Heart left ventricle (tissue), 16 donors: ENCODE results near the gene GPRIN3. TPM values are rescaled to one million over a fixed set of nuclear protein-coding genes. Genes with fewer than 3 reads are reported as not detected.

Source experiments
- ATAC-seq, 4 donors: fragments of 200-7000 bp; cut with Tn5 transposase; one replicate each; pipeline ENCODE4 v1.9.1; 2020 to 2022; ENCODE audit warnings: moderate library complexity in 4 of 4, mild to moderate bottlenecking in 3 of 4, moderate number of reproducible peaks in 1 of 4
- DNase-seq, 5 donors: peaks; one replicate each; pipeline ENCODE4 v3.0.0-alpha.2; 2020
- H3K27ac ChIP-seq, 12 donors: fragments of 200-600 bp; sonication (generic) in 4 of 12; one replicate each; pipeline versions ENCODE4 v1.5.0 to v1.8.0; 2016 to 2022; ENCODE audit warnings: mild to moderate bottlenecking in 2 of 12
- H3K27me3 ChIP-seq, 9 donors: fragments of 200-600 bp; sonication (generic) in 2 of 9; one replicate each; pipeline versions ENCODE4 v1.5.1 to v1.8.0; 2016 to 2022; ENCODE audit warnings: mild to moderate bottlenecking in 3 of 9
- H3K36me3 ChIP-seq, 9 donors: fragments of 200-600 bp; sonication (generic) in 2 of 9; one replicate each; pipeline versions ENCODE4 v1.5.0 to v1.8.0; 2018 to 2022; ENCODE audit warnings: mild to moderate bottlenecking in 2 of 9
- H3K4me1 ChIP-seq, 12 donors: fragments of 200-600 bp; sonication (generic) in 4 of 12; one replicate each; pipeline versions ENCODE4 v1.5.0 to v1.8.0; 2016 to 2022; ENCODE audit warnings: mild to moderate bottlenecking in 3 of 12
- H3K4me3 ChIP-seq, 12 donors: fragments of 200-600 bp; sonication (generic) in 4 of 12; one replicate each; pipeline versions ENCODE4 v1.5.0 to v1.8.0; 2017 to 2022; ENCODE audit warnings: mild to moderate bottlenecking in 9 of 12, moderate library complexity in 4 of 12
- H3K9me3 ChIP-seq, 12 donors: fragments of 200-600 bp; sonication (generic) in 4 of 12; one replicate each; pipeline versions ENCODE4 v1.5.0 to v1.8.0; 2016 to 2022; ENCODE audit warnings: mild to moderate bottlenecking in 1 of 12
- POLR2A ChIP-seq, 2 donors: fragments of 450-650 bp; IDR thresholded peaks; one replicate each; pipeline ENCODE4 v1.6.1; 2017; ENCODE audit warnings: antibody characterized with exemption in 2 of 2, mild to moderate bottlenecking in 2 of 2, moderate library complexity in 2 of 2
- WGBS, 4 donors: extraction: QIAGEN DNeasy Blood & Tissue Kit in 2 of 4; methylation state at CpG; one replicate each; pipeline versions ENCODE4 v1.1.5 to v1.1.7; 2013 to 2018; 5-methylcytosine and 5-hydroxymethylcytosine counted together
- intact Hi-C, 10 donors: fragments of 100-400 bp; cut with DNase I; formaldehyde crosslinking; loops; one replicate each; pipeline versions ENCODE4 v1.11.1 to v1.14.2; 2022
- polyA plus RNA-seq, 2 donors: library from polyadenylated mRNA; stranded (reverse); fragments of 200-250 nt; gene quantifications; one replicate each; pipeline ENCODE4 v1.2.3, GENCODE V29; 2013
- total RNA-seq, 9 donors: library from RNA; depleted of rRNA in 2 of 9; stranded (reverse); fragments of >200 nt in 2 of 9; fragmentation: NEBNext Ultra II Directional in 3 of 9; extraction: Animal tissue kit (Norgen Biotek cat#: 25700) in 3 of 9; gene quantifications; one replicate each; pipeline versions ENCODE4 v1.1.0 to v1.2.4, GENCODE V29; 2016 to 2023
- TF ChIP-seq, protein P1 (sequence below), 12 donors: fragments of 200-600 bp; sonication (generic) in 4 of 12; IDR thresholded peaks; one replicate each; pipeline versions ENCODE4 v1.5.0 to v1.8.0; 2018 to 2022; ENCODE audit warnings: antibody characterized with exemption in 12 of 12, mild to moderate bottlenecking in 5 of 12
- donor health status: ischemic (EF 13 %, LVEDD 7.1; RV severe dilation, severe dysfunction).
- donor health status: healthy with polysubstance abuse.
- donor health status: DM: no; HTN: yes; CAD: no.
- donor health status: DM: no; HTN: no; CAD: no.
- donor health status: ischemic (EF 25% LVEDD 6.9; RV normal size, moderate dysfunction).
- donor health status: ischemic (EF 25% LVEDD 5.7; RV mildly dilated, moderate dysfunction).
- donor health status: healthy.
- donor health status: DM: yes; HTN: yes; CAD: no.
- donor health status: ischemic (EF 35%, LVEDD 5.7; RV mildly dilated, moderate dysfunction).
- donor health status: nonischemic (EF 11% LVEDD 7.7; RV severe dilation, severe dysfunction).
- donor health status: DM: yes; HTN: yes; CAD: no.
- donor health status: PGD.
- donor health status: ischemic (EF 29% LVEDD 5.4; RV normal size, mild dysfunction).
- donor health status: nonischemic (EF 23%, LVEDD 6.1; RV moderate dilation, normal function).

Gene GPRIN3
- total and polyA plus RNA-seq, 11 donors, result 2.4 to 16.5 (median 13.0) TPM

DNA sequence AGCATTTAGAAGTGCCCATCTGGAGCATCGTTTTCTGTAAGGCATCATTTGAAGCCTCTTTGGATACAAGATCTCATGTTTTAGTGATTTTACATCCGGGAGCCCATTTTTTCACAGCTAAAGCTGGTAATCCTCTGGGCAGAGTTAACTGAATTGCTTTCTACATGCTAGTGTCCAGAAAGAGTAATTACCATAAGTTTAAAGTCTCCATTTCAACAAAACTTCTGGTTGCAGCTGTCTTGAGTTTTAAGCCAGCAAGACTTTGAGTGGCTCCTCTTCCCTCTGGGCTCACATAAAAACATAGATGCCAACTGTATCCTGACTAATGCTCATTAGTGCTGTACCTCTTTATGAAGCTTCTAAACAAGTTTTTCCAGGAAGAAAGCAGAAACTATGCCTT is 65.4 kb downstream of the GPRIN3 start:
- peak in 1 of 4 donors; percentile 15 for ATAC-seq
- peaks cover 0 to 35% (median 20%) of the 10 kb centered on the region in 12 donors for H3K4me1 ChIP-seq
- no peak overlapping the region for H3K4me3 ChIP-seq
- intact Hi-C loops, result loop anchor here in 1 of 10 donors (5.0 kb wide), 1 partner anchor 65 kb away; the partner anchor contains the start of gene GPRIN3
- H3K27ac ChIP-seq, result peak overlapping the region in 2 of 12 donors; percentile 43 to 44
- no peak for TF ChIP-seq POLR2A (IDR thresholded peaks at IDR 0.05)
- TF ChIP-seq, protein P1, sequence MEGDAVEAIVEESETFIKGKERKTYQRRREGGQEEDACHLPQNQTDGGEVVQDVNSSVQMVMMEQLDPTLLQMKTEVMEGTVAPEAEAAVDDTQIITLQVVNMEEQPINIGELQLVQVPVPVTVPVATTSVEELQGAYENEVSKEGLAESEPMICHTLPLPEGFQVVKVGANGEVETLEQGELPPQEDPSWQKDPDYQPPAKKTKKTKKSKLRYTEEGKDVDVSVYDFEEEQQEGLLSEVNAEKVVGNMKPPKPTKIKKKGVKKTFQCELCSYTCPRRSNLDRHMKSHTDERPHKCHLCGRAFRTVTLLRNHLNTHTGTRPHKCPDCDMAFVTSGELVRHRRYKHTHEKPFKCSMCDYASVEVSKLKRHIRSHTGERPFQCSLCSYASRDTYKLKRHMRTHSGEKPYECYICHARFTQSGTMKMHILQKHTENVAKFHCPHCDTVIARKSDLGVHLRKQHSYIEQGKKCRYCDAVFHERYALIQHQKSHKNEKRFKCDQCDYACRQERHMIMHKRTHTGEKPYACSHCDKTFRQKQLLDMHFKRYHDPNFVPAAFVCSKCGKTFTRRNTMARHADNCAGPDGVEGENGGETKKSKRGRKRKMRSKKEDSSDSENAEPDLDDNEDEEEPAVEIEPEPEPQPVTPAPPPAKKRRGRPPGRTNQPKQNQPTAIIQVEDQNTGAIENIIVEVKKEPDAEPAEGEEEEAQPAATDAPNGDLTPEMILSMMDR (IDR thresholded peaks at IDR 0.05), result no peak
- no peaks in the 10 kb centered on the region for H3K27me3 ChIP-seq
- H3K36me3 ChIP-seq, result peaks cover 0 to under 1% (median 0%) of the 10 kb centered on the region in 9 donors
- 76 to 85% (median 80%) methylated on average over 2 of the region's 2 CpGs for WGBS, 4 donors
- H3K9me3 ChIP-seq, result no peaks in the 10 kb centered on the region
- no peak for DNase-seq

DNA sequence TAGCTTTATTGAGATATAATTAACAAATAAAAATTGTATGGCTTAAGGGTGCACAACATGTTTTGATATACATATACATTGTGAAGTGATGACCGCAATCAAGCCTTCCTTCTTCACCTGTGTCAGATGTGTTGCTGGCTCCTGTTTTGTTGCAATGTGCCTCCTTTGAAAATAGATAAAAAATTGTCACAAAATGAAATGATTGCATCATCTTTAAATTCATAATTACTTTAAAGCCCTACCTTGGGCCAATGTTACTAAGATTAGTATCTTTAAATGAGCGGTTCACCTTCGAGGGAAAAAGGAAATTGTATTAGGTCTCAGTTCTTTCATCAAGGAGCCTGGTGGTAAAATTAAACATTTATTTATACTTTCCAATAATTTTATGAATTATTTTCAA is 77.3 kb downstream of the GPRIN3 start:
- intact Hi-C loops, result no loop called here
- WGBS, 4 donors, result 90 to 92% (median 91%) methylated on average over 3 of the region's 3 CpGs
- TF ChIP-seq, protein P1 (IDR thresholded peaks at IDR 0.05), result no peak
- no peak for TF ChIP-seq POLR2A (IDR thresholded peaks at IDR 0.05)

DNA sequence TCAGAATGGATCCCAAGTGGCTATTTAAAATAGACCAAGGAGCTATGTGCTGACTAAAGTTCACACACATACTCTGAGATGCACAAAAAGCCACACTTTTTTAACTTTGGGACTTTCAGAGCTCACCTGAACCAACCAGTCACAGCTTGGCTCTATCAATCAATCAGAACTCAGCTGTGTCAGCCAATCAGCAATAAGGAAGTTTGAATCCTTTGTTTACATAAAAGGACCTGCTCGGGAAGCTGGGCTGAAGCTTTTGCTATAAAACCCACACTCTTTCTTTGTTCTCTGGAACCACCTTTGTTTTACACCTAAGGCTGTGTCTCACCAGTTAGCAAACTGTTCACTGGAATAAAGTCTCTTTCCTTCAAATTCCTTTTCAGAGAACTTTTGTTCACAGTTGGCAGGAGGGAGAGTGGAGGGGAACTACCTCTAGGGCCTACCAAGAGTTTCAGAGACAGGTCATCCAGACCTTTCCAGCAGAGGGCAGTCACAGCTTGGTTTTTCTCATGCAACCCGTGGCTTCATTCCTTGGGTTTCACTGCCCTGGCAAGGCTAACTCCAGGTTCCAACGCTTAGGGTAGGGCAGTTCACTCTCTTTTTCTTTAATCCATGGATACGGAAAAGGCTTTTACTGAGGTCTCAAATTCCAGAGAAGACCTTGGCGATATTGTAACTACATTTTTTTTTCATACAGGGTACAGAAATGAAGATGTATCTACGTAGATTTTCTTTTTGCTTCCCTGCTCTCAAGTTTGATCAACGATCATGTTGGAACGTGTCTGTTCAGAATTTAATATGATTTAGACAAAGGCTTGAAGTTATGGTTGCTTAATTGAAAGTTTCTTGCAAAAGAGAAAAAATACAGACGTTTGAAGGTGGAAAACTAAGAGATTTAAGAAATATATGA is 80.7 kb downstream of the GPRIN3 start:
- no peaks in the 10 kb centered on the region for H3K9me3 ChIP-seq
- intact Hi-C loops, result loop anchor here (1.0 to 10.0 kb wide), 7 partner anchors 80 to 678 kb away; partner anchors contain the start of gene GPRIN3 (in 1 of the 10)
- no peaks in the 10 kb centered on the region for H3K27me3 ChIP-seq
- ATAC-seq, result peak; percentile 90 to 99 (median 96)
- no peaks in the 10 kb centered on the region for H3K36me3 ChIP-seq
- DNase-seq, result peak; percentile 70 to 83 (median 79)
- H3K4me3 ChIP-seq, result no peak overlapping the region
- WGBS, 4 donors, result 42 to 46% (median 44%) methylated on average over 9 of the region's 9 CpGs
- H3K4me1 ChIP-seq, result peaks cover 0 to 3% (median 0%) of the 10 kb centered on the region in 12 donors
- TF ChIP-seq, protein P1 (IDR thresholded peaks at IDR 0.05), result peak; percentile 55 to 82 (median 72)
- TF ChIP-seq POLR2A (IDR thresholded peaks at IDR 0.05), result no peak
- no peak overlapping the region for H3K27ac ChIP-seq

More for the DNA sequence above, 77.3 kb downstream of the GPRIN3 start:
- Histone ChIP-seq H3K9me3 (no peaks in the 10 kb centered on the region), H3K4me1 (peaks cover 0 to 3% (median 0%) of the 10 kb centered on the region in 12 donors), H3K36me3 (no peaks in the 10 kb centered on the region), H3K27me3 (no peaks in the 10 kb centered on the region), H3K27ac (no peak overlapping the region), H3K4me3 (no peak overlapping the region)
- DNase-seq (no peak), ATAC-seq (no peak)

DNA sequence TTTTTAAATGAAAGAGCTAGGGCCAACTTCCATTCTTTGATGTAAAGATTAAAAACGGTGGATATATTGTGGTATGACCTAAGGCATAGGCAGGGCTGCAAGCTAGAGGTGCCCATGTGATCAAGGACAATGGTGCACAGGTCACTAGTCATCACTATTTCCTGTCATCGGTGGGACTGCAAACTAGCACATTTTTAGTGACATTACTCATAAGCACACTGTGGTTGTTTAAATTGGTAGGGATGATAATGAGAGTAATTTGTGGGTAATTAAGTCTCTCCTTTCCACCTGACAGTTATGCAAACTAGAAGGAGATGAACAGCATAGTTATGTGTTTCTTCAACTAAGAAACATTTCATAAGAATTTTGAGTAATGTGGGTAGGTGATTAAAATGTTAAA is 85.4 kb downstream of the GPRIN3 start:
- Histone ChIP-seq H3K27ac (no peak overlapping the region), H3K4me1 (peaks cover 0 to 2% (median 0%) of the 10 kb centered on the region in 12 donors), H3K9me3 (no peaks in the 10 kb centered on the region), H3K4me3 (no peak overlapping the region), H3K36me3 (no peaks in the 10 kb centered on the region), H3K27me3 (no peaks in the 10 kb centered on the region)
- DNase-seq (no peak), ATAC-seq (no peak)
- 39 to 57% (median 47%) methylated on average over 2 of the region's 2 CpGs for WGBS, 4 donors
- no peak for TF ChIP-seq POLR2A (IDR thresholded peaks at IDR 0.05)
- TF ChIP-seq, protein P1 (IDR thresholded peaks at IDR 0.05), result no peak
- intact Hi-C loops, result loop anchor here in 3 of 10 donors (10.0 kb wide), 1 partner anchor 683 kb away; no protein-coding TSS in a partner anchor
